GM18505 (cell line): ENCODE data around the gene SEMA5A.

Experiments used
- ATAC-seq: cut with Tn5 transposase; IDR thresholded peaks from one replicate; pipeline ENCODE4 v1.9.1; 2021; ENCODE audit not compliant: unreplicated experiment
- POLR2A ChIP-seq: IDR thresholded peaks from 4 replicates; pipeline ENCODE4 v1.6.1; 2011; ENCODE audit warnings: borderline replicate concordance; ENCODE audit not compliant: insufficient read depth, insufficient read length; ENCODE audit errors: extremely low read depth

Gene SEMA5A

GRCh38 chr5:9156282-9156681, 389.6 kb downstream of the SEMA5A start:
- ATAC-seq = peak; percentile 64
- no peak for TF ChIP-seq POLR2A

GRCh38 chr5:9151684-9152427, 394.0 kb downstream of the SEMA5A start:
- no peak for TF ChIP-seq POLR2A
- no peak for ATAC-seq

- no peak for TF ChIP-seq POLR2A
- ATAC-seq = no peak
These were observed 395.9 kb downstream of the SEMA5A start for GRCh38 chr5:9149988-9150387.

- ATAC-seq = no peak
- no peak for TF ChIP-seq POLR2A
These were observed 397.6 kb downstream of the SEMA5A start for GRCh38 chr5:9148242-9148641.

- TF ChIP-seq POLR2A = no peak
- no peak for ATAC-seq
These were observed 405.2 kb downstream of the SEMA5A start for GRCh38 chr5:9140711-9141110.

GRCh38 chr5:9140202-9140601, 405.7 kb downstream of the SEMA5A start:
- TF ChIP-seq POLR2A = no peak
- ATAC-seq = no peak

GRCh38 chr5:9139344-9139743, 406.5 kb downstream of the SEMA5A start:
- no peak for ATAC-seq
- TF ChIP-seq POLR2A = no peak

GRCh38 chr5:9128136-9128535, 417.7 kb downstream of the SEMA5A start:
- TF ChIP-seq POLR2A = no peak
- ATAC-seq = no peak

- TF ChIP-seq POLR2A = no peak
- no peak for ATAC-seq
These were observed 419.4 kb downstream of the SEMA5A start for GRCh38 chr5:9126490-9126889.

- peak; percentile 94 for ATAC-seq
- TF ChIP-seq POLR2A = no peak
These were observed 420.0 kb downstream of the SEMA5A start for GRCh38 chr5:9125852-9126251.

- no peak for TF ChIP-seq POLR2A
- ATAC-seq = no peak
These were observed 421.0 kb downstream of the SEMA5A start for GRCh38 chr5:9124838-9125237.

GRCh38 chr5:9124071-9124470, 421.8 kb downstream of the SEMA5A start:
- no peak for ATAC-seq
- no peak for TF ChIP-seq POLR2A

- no peak for TF ChIP-seq POLR2A
- no peak for ATAC-seq
These were observed 423.3 kb downstream of the SEMA5A start for GRCh38 chr5:9122528-9122927.

GRCh38 chr5:9121597-9121996, 424.3 kb downstream of the SEMA5A start:
- TF ChIP-seq POLR2A = no peak
- ATAC-seq = no peak

- TF ChIP-seq POLR2A = no peak
- no peak for ATAC-seq
These were observed 427.0 kb downstream of the SEMA5A start for GRCh38 chr5:9118852-9119251.

GRCh38 chr5:9115093-9115492, 430.8 kb downstream of the SEMA5A start:
- ATAC-seq = no peak
- no peak for TF ChIP-seq POLR2A
